ENCODE measurements around the gene DHRS11. TPM values are rescaled to one million over a fixed set of nuclear protein-coding genes. Genes with fewer than 3 reads are reported as not detected.
"Not testable (repeated sequence)": the region's sequence is repeated elsewhere in the genome, so short reads cannot be mapped to it uniquely, and the experiment has no call there.

Gene DHRS11
- total RNA-seq, 1 experiment from 2014 or later: 12.9 TPM

GRCh38 chr17:36590082-36590481, 1.6 kb upstream of the DHRS11 start:
- DNase-seq (ENCODE audit: low read depth, low spot score): no peak
- in situ Hi-C loops (cut with HindIII; ENCODE audit: low pct_unique_long_range_greater_than_20kb, low sequenced_read_pairs): no loop called here

GRCh38 chr17:36592316-36592715, 637 bp downstream of the DHRS11 start:
- peak; percentile 59 for DNase-seq (ENCODE audit: low read depth, low spot score)
- in situ Hi-C loops (cut with HindIII; ENCODE audit: low pct_unique_long_range_greater_than_20kb, low sequenced_read_pairs): no loop called here

GRCh38 chr17:36592716-36593321, 1.1 kb downstream of the DHRS11 start:
- no peak for DNase-seq (ENCODE audit: low read depth, low spot score)
- in situ Hi-C loops (cut with HindIII; ENCODE audit: low pct_unique_long_range_greater_than_20kb, low sequenced_read_pairs): no loop called here

- no peak for DNase-seq (ENCODE audit: low read depth, low spot score)
- in situ Hi-C loops (cut with HindIII; ENCODE audit: low pct_unique_long_range_greater_than_20kb, low sequenced_read_pairs): no loop called here
These were observed 2.1 kb downstream of the DHRS11 start for GRCh38 chr17:36593656-36594316.

- in situ Hi-C loops (cut with HindIII; ENCODE audit: low pct_unique_long_range_greater_than_20kb, low sequenced_read_pairs): no loop called here
- DNase-seq (ENCODE audit: low read depth, low spot score): no peak
These were observed 3.1 kb downstream of the DHRS11 start for GRCh38 chr17:36594626-36595401.

- in situ Hi-C loops (cut with HindIII; ENCODE audit: low pct_unique_long_range_greater_than_20kb, low sequenced_read_pairs): no loop called here
- DNase-seq (ENCODE audit: low read depth, low spot score): no peak
These were observed 5.5 kb downstream of the DHRS11 start for GRCh38 chr17:36597226-36597625.

- in situ Hi-C loops (cut with HindIII; ENCODE audit: low pct_unique_long_range_greater_than_20kb, low sequenced_read_pairs): no loop called here
- DNase-seq (ENCODE audit: low read depth, low spot score): no peak
These were observed 6.4 kb downstream of the DHRS11 start for GRCh38 chr17:36597866-36598777.

- DNase-seq (ENCODE audit: low read depth, low spot score): no peak
- in situ Hi-C loops (cut with HindIII; ENCODE audit: low pct_unique_long_range_greater_than_20kb, low sequenced_read_pairs): no loop called here
These were observed 7.3 kb downstream of the DHRS11 start for GRCh38 chr17:36598951-36599401.

- DNase-seq (ENCODE audit: low read depth, low spot score): no peak
- in situ Hi-C loops (cut with HindIII; ENCODE audit: low pct_unique_long_range_greater_than_20kb, low sequenced_read_pairs): no loop called here
These were observed 8.0 kb downstream of the DHRS11 start for GRCh38 chr17:36599546-36600250.

- no peak for DNase-seq (ENCODE audit: low read depth, low spot score)
- in situ Hi-C loops (cut with HindIII; ENCODE audit: low pct_unique_long_range_greater_than_20kb, low sequenced_read_pairs): no loop called here
These were observed 8.8 kb downstream of the DHRS11 start for GRCh38 chr17:36600465-36600864.

- in situ Hi-C loops (cut with HindIII; ENCODE audit: low pct_unique_long_range_greater_than_20kb, low sequenced_read_pairs): no loop called here
- DNase-seq (ENCODE audit: low read depth, low spot score): no peak
These were observed 9.2 kb downstream of the DHRS11 start for GRCh38 chr17:36600936-36601302.

GRCh38 chr17:36601303-36602029, 9.8 kb downstream of the DHRS11 start, which contains the start of gene MRM1:
MRM1 (plus strand) TSS chr17:36601583; CDS start chr17:36601811, 228 bp downstream.
- in situ Hi-C loops (cut with HindIII; ENCODE audit: low pct_unique_long_range_greater_than_20kb, low sequenced_read_pairs): no loop called here
- peak; percentile 90 for DNase-seq (ENCODE audit: low read depth, low spot score)

GRCh38 chr17:36602030-36602748, 10.5 kb downstream of the DHRS11 start:
- no peak for DNase-seq (ENCODE audit: low read depth, low spot score)
- in situ Hi-C loops (cut with HindIII; ENCODE audit: low pct_unique_long_range_greater_than_20kb, low sequenced_read_pairs): no loop called here

- peak; percentile 88 for DNase-seq (ENCODE audit: low read depth, low spot score)
- in situ Hi-C loops (cut with HindIII; ENCODE audit: low pct_unique_long_range_greater_than_20kb, low sequenced_read_pairs): no loop called here
These were observed 11.3 kb downstream of the DHRS11 start for GRCh38 chr17:36602924-36603384.

- in situ Hi-C loops (cut with HindIII; ENCODE audit: low pct_unique_long_range_greater_than_20kb, low sequenced_read_pairs); DNase-seq (ENCODE audit: low read depth, low spot score): not testable (repeated sequence)
These were observed 13.3 kb downstream of the DHRS11 start for GRCh38 chr17:36605028-36605427.

GRCh38 chr17:36608280-36608679, 16.6 kb downstream of the DHRS11 start:
- no peak for DNase-seq (ENCODE audit: low read depth, low spot score)
- in situ Hi-C loops (cut with HindIII; ENCODE audit: low pct_unique_long_range_greater_than_20kb, low sequenced_read_pairs): no loop called here

All from SK-MEL-5 (cell line).